ENCODE results near the gene ATG4C.

Gene ATG4C

GRCh38 chr1:62844030-62844429, 60.1 kb downstream of the ATG4C start:
- DNase-seq, result no peak

DNA sequence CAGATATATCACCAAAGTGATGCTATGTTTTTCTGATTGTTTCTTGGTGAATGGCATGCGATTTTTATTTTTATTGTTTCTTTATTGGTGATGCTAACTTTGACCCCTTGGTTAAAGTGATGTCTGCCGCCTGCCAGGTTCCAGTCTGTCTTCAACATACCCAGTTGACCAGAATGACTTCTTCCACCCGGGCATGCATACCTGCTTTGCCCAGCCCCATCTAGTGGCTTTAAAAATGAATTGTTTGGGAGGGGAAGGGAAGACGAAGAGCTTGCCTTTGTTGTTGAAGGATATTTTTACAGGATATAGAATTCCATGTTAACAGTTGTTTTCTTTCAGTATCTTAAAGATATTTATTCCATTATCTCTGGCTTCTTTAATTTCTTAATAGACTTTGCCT, 65.1 kb downstream of the ATG4C start:
- no peak for DNase-seq

DNA sequence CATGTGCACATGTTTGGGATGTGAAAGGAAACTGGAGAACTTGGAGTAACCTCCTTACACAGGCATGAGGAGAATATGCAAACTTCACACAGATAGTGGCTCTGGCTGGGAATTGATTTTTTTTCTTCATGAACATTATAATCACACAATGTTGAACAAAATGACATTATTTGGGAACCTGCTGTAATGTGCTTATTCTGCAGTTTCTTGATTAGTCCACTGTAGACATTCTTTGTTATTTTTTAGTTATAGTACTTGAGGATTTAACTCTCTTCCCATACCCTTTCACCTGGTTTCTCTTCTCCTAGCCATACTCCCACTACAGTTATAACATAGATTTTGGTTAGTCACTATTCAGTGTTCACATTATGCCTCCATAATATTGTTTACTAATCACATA, 68.3 kb downstream of the ATG4C start:
- no peak for DNase-seq

DNA sequence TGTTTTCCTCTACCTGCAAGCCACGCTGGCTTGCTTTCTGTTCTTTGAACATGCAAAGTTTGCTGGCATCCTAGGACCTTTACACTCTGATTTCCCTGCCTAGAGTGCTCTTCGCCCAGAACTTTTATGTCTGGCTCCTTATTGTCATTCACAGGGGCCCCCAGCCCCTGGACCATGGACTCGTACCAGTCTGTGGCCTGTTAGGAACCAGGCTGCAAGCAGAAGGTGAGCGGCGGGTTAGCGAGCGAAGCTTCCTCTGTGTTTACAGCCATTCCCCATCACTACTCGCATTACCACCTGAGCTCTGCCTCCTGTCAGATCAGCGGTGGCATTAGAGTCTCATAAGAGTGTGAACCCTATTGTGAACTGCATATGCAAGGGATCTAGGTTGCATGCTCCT, 73.0 kb downstream of the ATG4C start:
- DNase-seq, result no peak

GRCh38 chr1:62869217-62869754, 85.4 kb downstream of the ATG4C start:
- DNase-seq, result no peak

GRCh38 chr1:62870148-62870547, 86.2 kb downstream of the ATG4C start:
- DNase-seq, result no peak

DNA sequence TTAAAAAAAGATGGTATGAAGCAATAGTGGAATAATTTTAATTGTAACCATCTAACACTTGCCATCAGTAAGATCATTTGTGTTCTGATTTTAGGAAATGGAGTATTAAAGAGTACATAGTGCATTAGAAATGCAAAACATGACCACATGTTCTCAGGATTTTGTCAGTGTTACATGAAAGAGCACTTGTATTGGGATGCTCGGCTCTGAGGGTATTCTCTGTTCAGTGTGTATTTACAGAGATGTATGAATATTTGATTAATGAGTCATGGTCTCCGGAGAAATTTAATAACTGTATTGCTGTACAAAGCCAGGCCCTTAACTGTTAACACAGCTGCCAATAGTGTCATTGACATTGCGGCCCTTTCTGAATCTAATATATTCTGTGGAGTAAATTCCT, 91.7 kb downstream of the ATG4C start:
- DNase-seq, result no peak

DNA sequence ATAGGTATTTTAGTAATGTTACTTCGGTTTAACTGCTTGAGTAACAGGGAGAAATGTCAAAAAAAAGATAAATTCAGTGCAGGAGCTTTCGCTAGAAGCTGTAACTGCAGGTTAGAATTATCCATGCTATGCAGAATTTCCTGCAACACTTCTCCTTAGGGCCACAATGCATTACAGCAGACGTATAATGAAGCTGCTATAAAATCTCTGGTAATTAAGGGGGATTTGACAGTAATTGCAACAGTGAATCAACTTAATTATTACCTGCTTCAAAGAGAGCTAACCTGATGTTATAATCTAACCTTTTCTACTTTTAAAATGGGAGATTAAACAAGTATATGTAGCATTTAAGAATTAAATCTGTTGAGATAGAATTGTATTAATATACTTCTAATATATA, 92.6 kb downstream of the ATG4C start:
- DNase-seq, result no peak

DNA sequence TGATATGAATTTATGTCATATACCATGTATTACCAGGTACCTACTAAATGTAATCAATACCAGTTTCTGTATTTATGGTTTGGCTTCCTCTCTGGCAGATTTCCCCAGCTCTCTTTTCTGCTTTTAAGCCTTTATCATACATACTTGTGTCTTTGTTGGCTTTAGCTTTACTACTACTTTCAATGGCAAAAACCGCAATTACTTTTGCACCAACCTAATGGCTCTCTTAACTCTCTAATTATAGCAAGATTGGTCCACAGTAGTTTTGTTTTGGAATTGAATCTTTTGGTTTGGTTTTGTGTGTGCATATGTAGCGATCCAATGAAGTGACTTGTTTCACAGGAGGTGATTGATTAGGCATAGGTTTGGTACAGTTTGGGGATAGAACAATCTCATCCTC, 93.6 kb downstream of the ATG4C start:
- no peak for DNase-seq

GRCh38 chr1:62879962-62880361, 96.0 kb downstream of the ATG4C start:
- DNase-seq, result no peak

GRCh38 chr1:62882201-62883104, 98.5 kb downstream of the ATG4C start:
- DNase-seq, result no peak

DNA sequence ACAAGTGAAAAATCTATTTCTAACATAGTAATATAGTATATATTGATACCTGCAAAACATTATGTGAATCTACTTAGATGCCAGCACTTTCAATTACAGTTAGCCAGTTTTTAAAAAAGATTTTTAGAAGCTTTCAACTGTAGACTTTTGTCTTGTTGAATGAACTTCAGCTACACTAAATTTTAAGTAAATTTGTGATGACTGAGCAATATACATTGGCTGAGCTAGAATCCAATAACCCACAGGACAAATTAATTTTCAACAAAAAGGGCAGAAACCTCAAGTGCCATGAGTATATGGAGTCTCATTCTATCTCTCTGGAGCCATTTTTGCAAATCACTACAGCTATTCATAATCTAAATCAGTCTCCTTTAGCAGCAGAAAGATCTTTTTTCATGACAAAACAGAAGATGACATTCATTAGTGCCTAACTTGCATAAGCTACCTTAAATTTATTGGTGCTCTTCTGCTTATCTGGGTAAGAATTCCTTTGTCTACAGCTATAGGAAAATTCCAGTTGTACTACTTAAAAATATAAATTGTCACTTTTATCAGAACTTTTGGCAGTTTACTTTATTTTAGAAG, 100.3 kb downstream of the ATG4C start:
- no peak for DNase-seq

DNA sequence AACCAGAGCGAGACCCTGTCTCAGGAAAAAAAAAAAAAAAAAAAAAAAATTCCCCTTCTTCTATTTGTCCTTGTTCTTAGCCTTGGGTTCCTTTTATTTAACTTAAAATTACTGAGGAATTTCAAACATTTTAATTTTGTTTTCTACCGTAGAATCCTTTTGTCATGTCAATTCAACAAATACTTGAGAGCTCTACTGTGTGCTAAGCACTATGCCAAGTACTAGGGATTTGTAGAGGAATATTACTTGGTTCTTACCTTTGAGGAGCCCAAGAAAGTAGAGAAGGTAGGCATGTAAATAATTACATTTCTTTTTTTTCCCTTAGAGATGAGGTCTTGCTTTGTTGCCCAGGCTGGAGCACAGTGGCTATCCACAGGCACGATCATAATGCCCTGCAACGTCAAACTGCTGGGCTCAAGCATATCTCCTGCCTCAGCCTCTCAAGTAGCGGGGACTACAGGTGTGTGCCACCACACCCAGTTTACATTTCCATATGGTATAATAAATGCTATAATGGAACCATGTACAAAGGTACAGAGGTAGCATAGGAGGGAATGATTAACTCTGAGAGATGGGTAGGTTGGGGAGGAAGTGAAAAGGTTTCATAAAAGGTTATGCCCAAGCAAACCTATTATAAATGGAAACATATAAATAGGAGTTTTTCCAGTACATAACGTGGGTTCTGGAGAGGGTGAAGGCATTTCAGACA, 104.0 kb downstream of the ATG4C start:
- no peak for DNase-seq

DNA sequence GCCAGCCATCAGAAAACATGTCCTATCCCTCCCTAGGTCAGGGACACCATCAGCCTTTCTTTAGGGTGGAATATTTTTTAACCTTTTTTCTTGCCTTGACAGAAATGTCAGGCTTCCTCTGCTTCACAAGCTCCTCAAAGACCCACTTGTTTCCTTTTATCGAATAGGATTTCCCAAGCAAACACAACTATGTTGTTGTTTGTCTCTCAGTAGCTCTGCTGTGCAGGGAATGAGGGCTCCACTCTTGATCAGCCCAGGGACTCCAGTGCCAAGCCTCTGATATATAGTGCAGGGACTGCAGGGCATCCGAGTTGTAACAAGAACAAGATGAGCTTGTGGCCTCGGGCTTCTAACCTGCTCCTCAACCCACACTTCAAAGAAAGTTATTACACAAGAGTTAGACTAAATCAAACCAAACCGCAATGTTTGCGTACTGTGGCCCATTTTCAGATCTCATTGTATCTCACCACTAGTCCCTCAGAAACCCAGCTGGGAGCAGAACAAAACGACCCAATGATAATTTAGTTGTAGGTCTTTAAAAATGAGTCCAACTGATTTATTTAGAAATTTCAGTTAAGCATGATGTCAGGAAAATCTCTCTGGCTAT, 108.1 kb downstream of the ATG4C start:
- DNase-seq, result no peak

DNA sequence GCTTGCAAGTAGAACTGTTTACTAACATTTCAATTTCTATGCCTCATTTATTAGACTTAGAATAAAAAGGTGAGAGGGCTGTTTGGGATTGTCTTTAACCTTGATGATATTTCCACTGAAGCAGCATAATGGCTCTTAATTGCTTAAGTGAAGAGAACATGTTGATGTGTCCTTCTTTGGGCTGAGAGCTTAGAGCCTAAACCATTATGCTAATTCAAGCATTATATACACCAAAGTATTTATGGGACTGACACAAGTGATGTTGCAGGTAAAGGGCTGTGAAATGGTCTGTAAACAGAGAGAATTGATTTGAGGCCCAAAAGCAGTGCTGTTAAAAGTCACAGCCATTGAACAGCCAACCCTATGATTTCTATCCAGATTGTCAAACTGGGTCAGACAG, 113.9 kb downstream of the ATG4C start:
- DNase-seq, result no peak

- no peak for DNase-seq
These were observed 116.6 kb downstream of the ATG4C start for GRCh38 chr1:62900566-62900965.

GRCh38 chr1:62901650-62902049, 117.7 kb downstream of the ATG4C start:
- DNase-seq, result no peak

DNA sequence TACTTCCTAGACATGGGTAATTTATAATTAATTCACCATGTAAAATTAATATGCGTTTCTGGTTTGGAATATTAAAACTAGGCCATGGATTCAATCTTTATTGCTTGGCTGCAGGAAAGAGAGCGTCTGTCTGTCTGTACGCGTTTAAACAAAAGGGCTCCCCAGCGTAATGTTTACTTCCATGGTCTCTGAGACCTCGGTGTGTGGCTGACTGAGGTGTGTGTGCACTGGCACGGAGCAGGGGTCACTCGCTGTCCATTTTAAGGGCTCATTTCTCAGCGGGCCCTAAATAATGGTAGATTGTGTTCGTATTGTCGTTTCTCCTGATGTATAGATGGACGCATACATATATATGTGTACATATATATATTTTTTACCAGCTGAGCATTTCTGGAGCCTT, 119.6 kb downstream of the ATG4C start:
- no peak for DNase-seq

DNA sequence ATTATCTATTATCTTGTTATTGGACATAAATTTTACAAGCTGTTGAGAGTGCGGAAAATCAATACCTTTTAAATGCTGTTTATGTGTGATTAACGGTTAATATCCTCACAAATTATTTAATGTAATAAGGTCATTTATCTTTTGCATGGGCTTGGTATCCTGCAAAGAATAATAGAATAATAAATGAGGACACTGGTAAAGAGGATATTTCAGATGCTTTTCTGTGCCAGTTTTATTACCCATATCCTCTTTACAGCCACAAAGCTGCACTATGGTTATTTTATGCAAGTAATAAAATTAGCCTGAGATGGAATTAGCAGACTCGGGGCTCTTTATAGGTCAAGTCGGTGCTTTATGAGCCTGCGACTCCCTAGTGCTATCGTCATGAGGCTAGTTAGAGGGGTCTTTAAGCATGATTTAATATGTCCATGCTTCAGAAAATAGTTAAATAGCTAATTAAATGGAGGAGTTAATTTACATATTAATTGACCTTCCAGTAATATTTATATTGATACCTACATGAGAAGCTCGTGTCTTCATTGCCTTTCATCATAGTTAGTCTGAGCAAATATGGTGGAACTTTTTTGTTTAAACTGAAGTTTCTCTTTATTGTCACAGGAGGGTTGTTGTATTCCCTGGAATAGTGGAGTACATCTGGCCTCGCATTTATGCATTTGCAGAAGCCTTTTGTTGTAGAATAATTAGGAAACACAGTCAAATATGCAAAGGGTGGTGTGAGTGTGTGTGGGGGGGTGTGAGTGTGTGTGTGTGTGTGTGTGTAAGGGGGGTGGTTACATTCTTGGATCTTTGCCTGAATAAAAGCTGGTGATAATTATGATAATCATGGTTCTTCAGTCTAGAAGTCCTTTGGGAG, 120.3 kb downstream of the ATG4C start:
- no peak for DNase-seq

GRCh38 chr1:62904856-62905225, 120.9 kb downstream of the ATG4C start:
- no peak for DNase-seq

DNA sequence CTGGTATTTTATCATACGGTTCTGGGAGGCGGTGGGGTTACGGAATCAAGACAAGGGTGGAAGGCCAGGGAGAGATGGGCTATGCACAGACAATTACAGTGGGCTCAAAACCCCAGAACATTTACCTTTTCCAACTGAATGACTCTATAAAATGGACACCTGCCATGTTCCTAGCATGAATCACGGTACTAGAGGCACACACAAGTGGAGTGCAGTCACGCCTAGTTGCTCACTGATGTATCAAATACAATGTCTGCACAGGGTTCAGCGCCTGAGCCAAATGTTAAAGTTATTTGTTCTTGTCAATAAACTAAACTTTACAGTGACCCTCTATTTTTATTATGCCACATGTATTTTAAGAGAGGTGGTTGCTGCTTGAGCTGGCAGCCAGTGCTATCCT, 121.4 kb downstream of the ATG4C start:
- DNase-seq, result no peak

GRCh38 chr1:62905872-62906271, 121.9 kb downstream of the ATG4C start:
- no peak for DNase-seq

Measured in T-helper 9 cell (primary cell).